Ovary (tissue), 9 donors: ENCODE data around the gene AIMP2. TPM values are rescaled to one million over a fixed set of nuclear protein-coding genes. Genes with fewer than 3 reads are reported as not detected.

Source experiments
- DNase-seq, 5 donors: peaks; one replicate each; pipeline ENCODE4 v3.0.0-alpha.2; 2019 to 2020
- H3K27ac ChIP-seq, 2 donors: fragments of 200-600 bp; one replicate each; pipeline versions ENCODE4 v1.5.1 to v1.8.0; 2019 to 2022
- H3K27me3 ChIP-seq: fragments of 200-600 bp; one replicate; pipeline ENCODE4 v1.8.0; 2022
- H3K36me3 ChIP-seq: fragments of 200-600 bp; sonication (generic); one replicate; pipeline ENCODE4 v1.5.1; 2019
- H3K4me1 ChIP-seq: one replicate; pipeline ENCODE4 v1.8.1; 2013; ENCODE audit warnings: mild to moderate bottlenecking, moderate library complexity; ENCODE audit not compliant: insufficient read depth
- H3K4me3 ChIP-seq: fragments of 200-600 bp; sonication (generic); one replicate; pipeline ENCODE4 v1.5.1; 2017
- H3K9me3 ChIP-seq, 2 donors: fragments of 200-600 bp in 1 of 2; sonication (generic) in 1 of 2; one replicate each; pipeline versions ENCODE4 v1.5.1 to v1.8.1; 2013 to 2019; ENCODE audit warnings: mild to moderate bottlenecking in 1 of 2, moderate library complexity in 1 of 2
- EP300 ChIP-seq: sonication (generic); formaldehyde crosslinking; IDR thresholded peaks from one replicate; pipeline ENCODE4 v1.6.1; 2017; ENCODE audit warnings: antibody characterized with exemption
- POLR2A ChIP-seq: fragments of 450-650 bp; IDR thresholded peaks from one replicate; pipeline ENCODE4 v1.6.1; 2017; ENCODE audit warnings: antibody characterized with exemption, mild to moderate bottlenecking, moderate library complexity
- WGBS, 3 donors: extraction: QIAGEN DNeasy Blood & Tissue Kit in 1 of 3; methylation state at CpG; one replicate each; pipeline versions ENCODE4 v1.1.5 to v1.1.7; 2013 to 2017; 5-methylcytosine and 5-hydroxymethylcytosine counted together
- intact Hi-C, 4 donors: fragments of 100-400 bp; cut with DNase I; formaldehyde crosslinking; loops; one replicate each; pipeline versions ENCODE4 v1.11.0 to v1.15.1; 2022 to 2023
- polyA plus RNA-seq, 2 donors: library from polyadenylated mRNA; stranded (reverse); fragments of 200-250 nt in 1 of 2; fragments of 350-450 nt in 1 of 2; fragmentation: Illumina TruSeq in 1 of 2; extraction: RNeasy Lipid Tissue Mini Kit (QIAGEN cat#74804) in 1 of 2; gene quantifications; one replicate each; pipeline ENCODE4 v1.2.3, GENCODE V29; 2013 to 2014
- small RNA-seq: library from RNA; depleted of rRNA; stranded (forward); fragments of <200 nt; gene quantifications from one replicate; pipeline ENCODE3, GENCODE V24; 2016
- total RNA-seq, 7 donors: library from RNA; depleted of rRNA in 2 of 7; stranded (reverse); fragments of >200 nt in 2 of 7; fragmentation: NEBNext Ultra II Directional in 3 of 7; extraction: Animal tissue kit (Norgen Biotek cat#: 25700) in 3 of 7; gene quantifications; one replicate each; pipeline versions ENCODE4 v1.1.0 to v1.2.4, GENCODE V29; 2016 to 2023
- donor health status: DM: no; HTN: no; CAD: no; lungs with moderate emphysema.
- donor health status: DM: no; HTN: no; CAD: no.
- donor health status: Bipolar disorder and iron deficiency.
- donor health status: DM: yes; HTN: yes; CAD: no.
- donor health status: DM: no; HTN: no; CAD: no.
- donor health status: DM: yes; HTN: yes; CAD: no.

AIMP2 gene
- total and polyA plus RNA-seq, 9 donors, result 14.1 to 37.1 (median 17.8) TPM

- no peaks in the 10 kb centered on the region for H3K4me1 ChIP-seq
- 65 to 78% (median 76%) methylated on average over 3 of the region's 3 CpGs for WGBS, 3 donors
- no peaks in the 10 kb centered on the region for H3K27me3 ChIP-seq
- intact Hi-C loops, result no loop called here
- no peaks in the 10 kb centered on the region for H3K9me3 ChIP-seq
- no peak overlapping the region for H3K4me3 ChIP-seq
- no peak overlapping the region for H3K27ac ChIP-seq
- no peak for TF ChIP-seq POLR2A
- TF ChIP-seq EP300, result no peak
- H3K36me3 ChIP-seq, result no peaks in the 10 kb centered on the region
- no peak for DNase-seq
Measured at GRCh38 chr7:6071406-6071805, 62.3 kb downstream of the AIMP2 start.

Small RNAs within 50 kb of the gene (small RNA-seq; reads per million reads assigned to genes)
- gene RF00019 (not detected), gene RNU6-218P (not detected), gene SNORA80D (0.35 reads per million)

Other genes with a start within 250 kb of the AIMP2 start
- gene RNF216, start 227.6 kb upstream of the AIMP2 start, total RNA-seq, result 10 to 100 TPM; 28.7 to 46.2 (median 36.6) TPM
- gene RNF216, start 227.6 kb upstream of the AIMP2 start, polyA plus RNA-seq, result 10 to 100 TPM; 20.1 to 31.7 TPM
- not detected for gene OCM, start 128.5 kb upstream of the AIMP2 start, total RNA-seq
- gene OCM, start 128.5 kb upstream of the AIMP2 start, polyA plus RNA-seq, result under 1 TPM; 0.13 to 0.32 TPM
- 10 to 100 TPM; 30.5 to 70.4 (median 49.5) TPM for gene CCZ1, start 110.5 kb upstream of the AIMP2 start, total RNA-seq
- gene CCZ1, start 110.5 kb upstream of the AIMP2 start, polyA plus RNA-seq, result 10 to 100 TPM; 37.2 to 46.1 TPM
- gene RSPH10B, start 38.6 kb upstream of the AIMP2 start, total RNA-seq, result 1 to 10 TPM in 2 of 7 donors, under 1 TPM in 4, not detected in 1; 0.18 to 9.0 (median 0.72) TPM
- under 1 TPM; 0.23 to 0.58 TPM for gene RSPH10B, start 38.6 kb upstream of the AIMP2 start, polyA plus RNA-seq
- gene PMS2, start 223 bp upstream of the AIMP2 start, total RNA-seq, result 10 to 100 TPM in 3 of 7 donors, 1 to 10 TPM in 4; 5.2 to 14.5 (median 9.0) TPM
- gene PMS2, start 223 bp upstream of the AIMP2 start, polyA plus RNA-seq, result 10 to 100 TPM in 1 of 2 donors, 1 to 10 TPM in 1; 5.9 to 15.9 TPM
- 1 to 10 TPM in 1 of 7 donors, under 1 TPM in 1, not detected in 5; 0.57 to 1.5 TPM for gene ANKRD61, start 22.1 kb downstream of the AIMP2 start, total RNA-seq
- under 1 TPM in 1 of 2 donors, not detected in 1; 0.15 TPM for gene ANKRD61, start 22.1 kb downstream of the AIMP2 start, polyA plus RNA-seq
- 100 to 1,000 TPM in 1 of 7 donors, 10 to 100 TPM in 6; 54.2 to 164 (median 73.1) TPM for gene EIF2AK1, start 49.9 kb downstream of the AIMP2 start, total RNA-seq
- 10 to 100 TPM; 32.5 to 82.3 TPM for gene EIF2AK1, start 49.9 kb downstream of the AIMP2 start, polyA plus RNA-seq
- gene USP42, start 95.7 kb downstream of the AIMP2 start, total RNA-seq, result 10 to 100 TPM in 5 of 7 donors, 1 to 10 TPM in 2; 7.5 to 15.5 (median 12.9) TPM
- 1 to 10 TPM; 5.4 to 9.5 TPM for gene USP42, start 95.7 kb downstream of the AIMP2 start, polyA plus RNA-seq